Glutamatergic neuron (in vitro differentiated cells): Measurements from ENCODE around the gene PKP4. TPM values are rescaled to one million over a fixed set of nuclear protein-coding genes. Genes with fewer than 3 reads are reported as not detected.
A peak's percentile ranks its signal among the peaks of the same experiment; 100 is the strongest.

ENCODE experiments used
- DNase-seq: peaks from one replicate; pipeline ENCODE4 v3.0.0; 2022
- H3K27ac Mint-ChIP-seq: one replicate; pipeline ENCODE4 v1.8.0; 2020; ENCODE audit warnings: mild to moderate bottlenecking, mixed read lengths, inconsistent platforms; ENCODE audit not compliant: unreplicated experiment
- H3K27me3 Mint-ChIP-seq: one replicate; pipeline ENCODE4 v1.8.0; 2020; ENCODE audit warnings: mild to moderate bottlenecking, moderate library complexity, mixed read lengths, inconsistent platforms; ENCODE audit not compliant: unreplicated experiment
- H3K36me3 Mint-ChIP-seq: one replicate; pipeline ENCODE4 v1.8.0; 2020; ENCODE audit warnings: mild to moderate bottlenecking, mixed read lengths, inconsistent platforms; ENCODE audit not compliant: unreplicated experiment
- H3K4me1 Mint-ChIP-seq: one replicate; pipeline ENCODE4 v1.8.0; 2020; ENCODE audit warnings: mild to moderate bottlenecking, low read depth, mixed read lengths, inconsistent platforms; ENCODE audit not compliant: unreplicated experiment
- H3K4me3 Mint-ChIP-seq: one replicate; pipeline ENCODE4 v1.8.0; 2020; ENCODE audit warnings: mild to moderate bottlenecking, mixed read lengths, inconsistent platforms; ENCODE audit not compliant: unreplicated experiment
- H3K9me3 Mint-ChIP-seq: one replicate; pipeline ENCODE4 v1.8.0; 2020; ENCODE audit warnings: mild to moderate bottlenecking, moderate library complexity, mixed read lengths, inconsistent platforms; ENCODE audit not compliant: unreplicated experiment
- total RNA-seq: library from RNA; stranded (reverse); fragmentation: NEBNext Ultra II Directional; extraction: Animal tissue kit (Norgen Biotek cat#: 25700); gene quantifications from one replicate; pipeline ENCODE4 v1.2.1, GENCODE V29; 2021; ENCODE audit not compliant: unreplicated experiment
- TF ChIP-seq, protein P1 (sequence below): fragments of 200-600 bp; sonication (generic); IDR thresholded peaks from one replicate; pipeline ENCODE4 v1.5.0; 2021; ENCODE audit not compliant: partially characterized antibody, unreplicated experiment

PKP4 gene
- total RNA-seq, 1 donor from 2014 or later, result 25.0 TPM

DNA sequence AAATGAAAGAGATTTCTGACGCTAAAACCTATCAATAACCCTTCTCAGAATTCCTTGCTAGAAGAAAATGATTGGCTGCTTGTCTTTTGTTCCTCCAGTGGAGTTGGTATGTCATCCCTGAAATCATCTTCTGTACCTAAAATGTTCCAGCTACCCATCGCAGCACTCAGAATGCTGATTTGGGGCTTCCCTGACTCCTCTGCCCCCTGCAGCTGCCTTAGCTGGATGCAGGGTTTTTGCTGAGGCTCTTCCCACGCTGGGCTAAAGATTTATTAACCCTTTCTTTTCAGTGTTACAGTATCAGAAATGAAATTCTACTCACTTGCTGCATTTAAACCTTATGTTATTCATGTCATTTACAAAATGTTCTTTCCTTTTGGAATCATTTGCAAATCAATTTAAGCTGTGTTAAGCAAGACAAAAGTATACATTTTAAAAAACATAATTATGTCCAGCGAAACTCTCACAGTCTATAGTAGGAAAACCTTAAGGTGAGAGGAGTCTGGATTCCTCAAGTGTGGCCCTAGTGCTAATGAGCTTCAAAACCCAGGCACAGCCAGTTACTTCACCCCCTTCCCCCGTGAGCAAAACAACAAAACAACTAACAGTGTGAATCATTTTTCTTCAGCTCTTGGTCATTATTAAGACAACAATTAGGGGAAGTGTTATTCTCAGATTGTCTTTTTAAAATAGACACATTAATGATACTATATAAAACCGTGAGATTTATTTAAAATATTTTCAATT is 32.8 kb downstream of the PKP4 start:
- H3K9me3 Mint-ChIP-seq, result no peaks in the 10 kb centered on the region
- TF ChIP-seq, protein P1, sequence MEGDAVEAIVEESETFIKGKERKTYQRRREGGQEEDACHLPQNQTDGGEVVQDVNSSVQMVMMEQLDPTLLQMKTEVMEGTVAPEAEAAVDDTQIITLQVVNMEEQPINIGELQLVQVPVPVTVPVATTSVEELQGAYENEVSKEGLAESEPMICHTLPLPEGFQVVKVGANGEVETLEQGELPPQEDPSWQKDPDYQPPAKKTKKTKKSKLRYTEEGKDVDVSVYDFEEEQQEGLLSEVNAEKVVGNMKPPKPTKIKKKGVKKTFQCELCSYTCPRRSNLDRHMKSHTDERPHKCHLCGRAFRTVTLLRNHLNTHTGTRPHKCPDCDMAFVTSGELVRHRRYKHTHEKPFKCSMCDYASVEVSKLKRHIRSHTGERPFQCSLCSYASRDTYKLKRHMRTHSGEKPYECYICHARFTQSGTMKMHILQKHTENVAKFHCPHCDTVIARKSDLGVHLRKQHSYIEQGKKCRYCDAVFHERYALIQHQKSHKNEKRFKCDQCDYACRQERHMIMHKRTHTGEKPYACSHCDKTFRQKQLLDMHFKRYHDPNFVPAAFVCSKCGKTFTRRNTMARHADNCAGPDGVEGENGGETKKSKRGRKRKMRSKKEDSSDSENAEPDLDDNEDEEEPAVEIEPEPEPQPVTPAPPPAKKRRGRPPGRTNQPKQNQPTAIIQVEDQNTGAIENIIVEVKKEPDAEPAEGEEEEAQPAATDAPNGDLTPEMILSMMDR, result no peak
- H3K36me3 Mint-ChIP-seq, result no peaks in the 10 kb centered on the region
- no peak overlapping the region for H3K4me3 Mint-ChIP-seq
- peaks cover 1% of the 10 kb centered on the region for H3K27me3 Mint-ChIP-seq
- H3K4me1 Mint-ChIP-seq, result peaks cover 51% of the 10 kb centered on the region
- no peak overlapping the region for H3K27ac Mint-ChIP-seq
- DNase-seq, result no peak

DNA sequence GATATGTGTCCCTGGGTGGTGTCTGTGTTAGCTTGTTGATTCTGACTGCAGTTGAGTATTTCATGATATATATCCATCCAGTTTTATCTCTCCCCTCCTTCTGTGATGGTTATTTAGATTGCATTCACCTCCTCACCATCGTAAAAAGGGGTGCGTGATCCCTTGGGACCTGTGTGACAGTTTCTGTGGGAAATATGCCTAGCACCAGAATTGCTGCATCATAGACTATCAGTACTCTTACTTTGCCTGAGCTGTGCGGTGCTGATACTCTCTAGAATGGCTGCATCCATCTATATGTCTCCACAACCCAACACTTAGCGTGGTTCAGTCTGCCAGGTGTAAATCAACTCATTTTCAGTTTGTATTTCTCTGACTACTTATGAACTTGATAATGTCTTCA is 34.3 kb downstream of the PKP4 start:
- DNase-seq, result no peak
- H3K27me3 Mint-ChIP-seq, result peaks cover 1% of the 10 kb centered on the region
- H3K36me3 Mint-ChIP-seq, result no peaks in the 10 kb centered on the region
- H3K27ac Mint-ChIP-seq, result no peak overlapping the region
- H3K4me1 Mint-ChIP-seq, result peaks cover 47% of the 10 kb centered on the region
- no peak overlapping the region for H3K4me3 Mint-ChIP-seq
- no peaks in the 10 kb centered on the region for H3K9me3 Mint-ChIP-seq
- TF ChIP-seq, protein P1, result no peak

DNA sequence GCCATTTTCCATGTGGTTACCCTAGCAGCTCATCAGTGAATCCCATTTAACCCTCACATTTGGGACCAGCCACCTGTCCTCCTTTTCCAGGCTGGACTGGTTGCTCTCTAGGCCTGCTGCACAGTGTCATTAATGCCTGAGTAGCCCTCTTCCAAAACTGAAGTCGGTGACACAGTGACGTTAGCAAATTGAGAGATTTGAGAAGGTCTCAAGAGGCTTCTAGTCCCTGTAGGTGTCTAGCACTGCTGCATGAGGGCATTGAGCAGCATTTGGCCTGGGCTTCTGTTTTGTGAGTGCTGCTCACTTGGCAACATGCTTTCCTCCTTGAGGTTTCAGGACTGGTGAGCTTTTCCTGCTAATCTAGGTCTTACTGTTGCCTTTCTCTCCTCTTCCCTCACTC is 36.7 kb downstream of the PKP4 start:
- TF ChIP-seq, protein P1, result no peak
- Mint-ChIP-seq H3K36me3 (no peaks in the 10 kb centered on the region), H3K9me3 (peaks cover 2% of the 10 kb centered on the region), H3K27me3 (peaks cover 1% of the 10 kb centered on the region), H3K27ac (peak overlapping the region; percentile 78), H3K4me3 (peak overlapping the region; percentile 35), H3K4me1 (peaks cover 56% of the 10 kb centered on the region)
- peak; percentile 27 for DNase-seq

DNA sequence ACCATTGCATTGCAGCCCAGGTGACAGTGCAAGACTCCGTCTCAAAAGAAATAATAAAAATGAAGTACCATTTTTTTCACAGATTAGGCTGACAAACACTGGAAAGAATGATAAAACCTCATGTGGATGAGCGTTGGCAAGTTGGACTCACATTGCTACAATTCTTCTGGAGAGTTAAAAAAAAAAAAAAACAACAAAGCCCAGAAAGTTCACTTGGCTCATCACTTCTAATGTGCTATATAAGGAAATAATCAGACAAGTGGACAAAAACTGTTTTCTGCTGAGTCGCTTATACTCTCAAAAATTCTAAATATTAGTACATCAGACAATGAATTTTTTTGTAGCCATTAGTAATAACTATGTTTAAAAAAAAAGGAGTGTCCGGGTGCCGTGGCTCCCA is 38.4 kb downstream of the PKP4 start:
- H3K27ac Mint-ChIP-seq, result no peak overlapping the region
- DNase-seq, result no peak
- H3K36me3 Mint-ChIP-seq, result no peaks in the 10 kb centered on the region
- H3K4me3 Mint-ChIP-seq, result no peak overlapping the region
- peaks cover 47% of the 10 kb centered on the region for H3K4me1 Mint-ChIP-seq
- H3K27me3 Mint-ChIP-seq, result peaks cover 1% of the 10 kb centered on the region
- peaks cover 2% of the 10 kb centered on the region for H3K9me3 Mint-ChIP-seq
- TF ChIP-seq, protein P1, result no peak

DNA sequence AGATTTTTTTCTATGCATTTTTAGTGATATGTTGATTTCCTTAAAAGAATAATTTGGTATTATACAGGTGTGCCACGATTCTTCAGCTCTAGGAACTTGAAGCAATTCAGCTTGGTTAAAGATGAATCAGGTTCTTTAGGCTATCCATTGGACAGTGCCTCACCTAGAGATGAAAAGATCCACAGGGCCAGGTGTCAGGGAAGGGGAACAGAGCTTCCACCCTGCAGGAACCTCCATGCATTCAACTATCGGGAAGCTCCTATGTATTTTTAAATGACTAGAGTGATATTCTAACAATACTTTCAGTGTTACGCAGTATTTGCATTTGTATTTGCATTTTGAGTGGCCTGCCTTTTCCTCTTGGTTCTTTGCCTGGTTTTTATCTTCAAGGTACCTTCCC is 40.2 kb downstream of the PKP4 start:
- Mint-ChIP-seq H3K9me3 (peaks cover 2% of the 10 kb centered on the region), H3K36me3 (no peaks in the 10 kb centered on the region), H3K4me3 (no peak overlapping the region), H3K4me1 (peaks cover 34% of the 10 kb centered on the region), H3K27me3 (peaks cover 1% of the 10 kb centered on the region), H3K27ac (no peak overlapping the region)
- TF ChIP-seq, protein P1, result no peak
- no peak for DNase-seq
